ENCODE measurements around the gene NRG3. TPM values are rescaled to one million over a fixed set of nuclear protein-coding genes. Genes with fewer than 3 reads are reported as not detected.

Gene NRG3
- total RNA-seq, 2 donors from 2014 or later: not detected

- no peak overlapping the region for H3K4me3 Mint-ChIP-seq
- H3K9me3 Mint-ChIP-seq: peaks cover 22% of the 10 kb centered on the region
- H3K36me3 Mint-ChIP-seq: no peaks in the 10 kb centered on the region
- ATAC-seq: no peak
- H3K4me1 Mint-ChIP-seq (ENCODE audit: low read depth in 2 of 2): no peaks in the 10 kb centered on the region
- DNase-seq (ENCODE audit: low spot score): no peak
- no peaks in the 10 kb centered on the region for H3K27me3 Mint-ChIP-seq
- H3K27ac Mint-ChIP-seq: no peak overlapping the region
Measured at GRCh38 chr10:82282782-82283456, 407.9 kb downstream of the NRG3 start.

GRCh38 chr10:82284180-82284579, 409.2 kb downstream of the NRG3 start:
- DNase-seq (ENCODE audit: low spot score) (no peak), ATAC-seq (no peak)
- Mint-ChIP-seq H3K4me3 (no peak overlapping the region), H3K36me3 (no peaks in the 10 kb centered on the region), H3K27ac (no peak overlapping the region), H3K4me1 (ENCODE audit: low read depth in 2 of 2) (no peaks in the 10 kb centered on the region), H3K27me3 (no peaks in the 10 kb centered on the region), H3K9me3 (peaks cover 25% of the 10 kb centered on the region)

GRCh38 chr10:82288461-82288881, 413.5 kb downstream of the NRG3 start:
- Mint-ChIP-seq H3K27me3 (no peaks in the 10 kb centered on the region), H3K4me1 (ENCODE audit: low read depth in 2 of 2) (no peaks in the 10 kb centered on the region), H3K4me3 (no peak overlapping the region), H3K27ac (no peak overlapping the region), H3K9me3 (peaks cover 17% of the 10 kb centered on the region), H3K36me3 (no peaks in the 10 kb centered on the region)
- no peak for ATAC-seq
- DNase-seq (ENCODE audit: low spot score): no peak

- Mint-ChIP-seq H3K36me3 (no peaks in the 10 kb centered on the region), H3K27ac (no peak overlapping the region), H3K4me3 (no peak overlapping the region), H3K4me1 (ENCODE audit: low read depth in 2 of 2) (no peaks in the 10 kb centered on the region), H3K27me3 (no peaks in the 10 kb centered on the region), H3K9me3 (peaks cover 15% of the 10 kb centered on the region)
- DNase-seq (ENCODE audit: low spot score) (no peak), ATAC-seq (no peak)
Measured at GRCh38 chr10:82289945-82290344, 415.0 kb downstream of the NRG3 start.

GRCh38 chr10:82294874-82295378, 419.9 kb downstream of the NRG3 start:
- Mint-ChIP-seq H3K27ac (no peak overlapping the region), H3K36me3 (no peaks in the 10 kb centered on the region), H3K4me1 (ENCODE audit: low read depth in 2 of 2) (no peaks in the 10 kb centered on the region), H3K9me3 (peaks cover 15% of the 10 kb centered on the region), H3K4me3 (no peak overlapping the region), H3K27me3 (no peaks in the 10 kb centered on the region)
- ATAC-seq (no peak), DNase-seq (ENCODE audit: low spot score) (no peak)

GRCh38 chr10:82308641-82309040, 433.6 kb downstream of the NRG3 start:
- no peaks in the 10 kb centered on the region for H3K4me1 Mint-ChIP-seq (ENCODE audit: low read depth in 2 of 2)
- H3K4me3 Mint-ChIP-seq: no peak overlapping the region
- ATAC-seq (no peak), DNase-seq (ENCODE audit: low spot score) (no peak)
- H3K9me3 Mint-ChIP-seq: peaks cover 12% of the 10 kb centered on the region
- H3K27me3 Mint-ChIP-seq: no peaks in the 10 kb centered on the region
- H3K27ac Mint-ChIP-seq: no peak overlapping the region
- peaks cover 5% of the 10 kb centered on the region for H3K36me3 Mint-ChIP-seq

GRCh38 chr10:82310839-82311238, 435.8 kb downstream of the NRG3 start:
- DNase-seq (ENCODE audit: low spot score): no peak
- H3K4me1 Mint-ChIP-seq (ENCODE audit: low read depth in 2 of 2): no peaks in the 10 kb centered on the region

GRCh38 chr10:82313401-82313800, 438.4 kb downstream of the NRG3 start:
- H3K27me3 Mint-ChIP-seq: no peaks in the 10 kb centered on the region
- H3K9me3 Mint-ChIP-seq: peaks cover 16% of the 10 kb centered on the region
- H3K4me1 Mint-ChIP-seq (ENCODE audit: low read depth in 2 of 2): no peaks in the 10 kb centered on the region
- no peak overlapping the region for H3K4me3 Mint-ChIP-seq
- no peak for DNase-seq (ENCODE audit: low spot score)
- H3K36me3 Mint-ChIP-seq: peaks cover 11% of the 10 kb centered on the region
- H3K27ac Mint-ChIP-seq: no peak overlapping the region
- ATAC-seq: no peak

More at GRCh38 chr10:82310839-82311238, 435.8 kb downstream of the NRG3 start:
- H3K27me3 Mint-ChIP-seq: no peaks in the 10 kb centered on the region
- ATAC-seq: no peak
- H3K9me3 Mint-ChIP-seq: peaks cover 12% of the 10 kb centered on the region
- H3K36me3 Mint-ChIP-seq: peaks cover 5% of the 10 kb centered on the region
- no peak overlapping the region for H3K27ac Mint-ChIP-seq
- no peak overlapping the region for H3K4me3 Mint-ChIP-seq

GRCh38 chr10:82318534-82318933, 443.5 kb downstream of the NRG3 start:
- ATAC-seq (no peak), DNase-seq (ENCODE audit: low spot score) (no peak)
- Mint-ChIP-seq H3K4me1 (ENCODE audit: low read depth in 2 of 2) (no peaks in the 10 kb centered on the region), H3K4me3 (no peak overlapping the region), H3K36me3 (peaks cover 5% of the 10 kb centered on the region), H3K27ac (no peak overlapping the region), H3K27me3 (no peaks in the 10 kb centered on the region), H3K9me3 (peaks cover 6% of the 10 kb centered on the region)

GRCh38 chr10:82319074-82319473, 444.1 kb downstream of the NRG3 start:
- Mint-ChIP-seq H3K36me3 (peaks cover 5% of the 10 kb centered on the region), H3K4me3 (no peak overlapping the region), H3K9me3 (peaks cover 6% of the 10 kb centered on the region), H3K27ac (no peak overlapping the region), H3K4me1 (ENCODE audit: low read depth in 2 of 2) (no peaks in the 10 kb centered on the region), H3K27me3 (no peaks in the 10 kb centered on the region)
- no peak for ATAC-seq
- DNase-seq (ENCODE audit: low spot score): no peak

GRCh38 chr10:82319562-82319961, 444.6 kb downstream of the NRG3 start:
- Mint-ChIP-seq H3K4me1 (ENCODE audit: low read depth in 2 of 2) (no peaks in the 10 kb centered on the region), H3K27me3 (no peaks in the 10 kb centered on the region), H3K9me3 (peaks cover 6% of the 10 kb centered on the region), H3K4me3 (no peak overlapping the region), H3K36me3 (peaks cover 5% of the 10 kb centered on the region), H3K27ac (no peak overlapping the region)
- no peak for ATAC-seq
- no peak for DNase-seq (ENCODE audit: low spot score)

- DNase-seq (ENCODE audit: low spot score): no peak
- Mint-ChIP-seq H3K27me3 (no peaks in the 10 kb centered on the region), H3K4me3 (no peak overlapping the region), H3K36me3 (peaks cover 5% of the 10 kb centered on the region), H3K4me1 (ENCODE audit: low read depth in 2 of 2) (no peaks in the 10 kb centered on the region), H3K9me3 (peaks cover 9% of the 10 kb centered on the region), H3K27ac (no peak overlapping the region)
- ATAC-seq: no peak
Measured at GRCh38 chr10:82321724-82322123, 446.7 kb downstream of the NRG3 start.

- peaks cover 14% of the 10 kb centered on the region for H3K9me3 Mint-ChIP-seq
- no peak overlapping the region for H3K4me3 Mint-ChIP-seq
- H3K4me1 Mint-ChIP-seq (ENCODE audit: low read depth in 2 of 2): no peaks in the 10 kb centered on the region
- DNase-seq (ENCODE audit: low spot score) (no peak), ATAC-seq (no peak)
- no peaks in the 10 kb centered on the region for H3K27me3 Mint-ChIP-seq
- no peaks in the 10 kb centered on the region for H3K36me3 Mint-ChIP-seq
- H3K27ac Mint-ChIP-seq: no peak overlapping the region
Measured at GRCh38 chr10:82331716-82332115, 456.7 kb downstream of the NRG3 start.

- no peaks in the 10 kb centered on the region for H3K4me1 Mint-ChIP-seq (ENCODE audit: low read depth in 2 of 2)
- H3K9me3 Mint-ChIP-seq: peaks cover 27% of the 10 kb centered on the region
- H3K27ac Mint-ChIP-seq: no peak overlapping the region
- no peaks in the 10 kb centered on the region for H3K36me3 Mint-ChIP-seq
- DNase-seq (ENCODE audit: low spot score): no peak
- H3K27me3 Mint-ChIP-seq: no peaks in the 10 kb centered on the region
- no peak overlapping the region for H3K4me3 Mint-ChIP-seq
- ATAC-seq: no peak
Measured at GRCh38 chr10:82335831-82336230, 460.8 kb downstream of the NRG3 start.

- no peaks in the 10 kb centered on the region for H3K36me3 Mint-ChIP-seq
- DNase-seq (ENCODE audit: low spot score) (no peak), ATAC-seq (no peak)
- no peaks in the 10 kb centered on the region for H3K4me1 Mint-ChIP-seq (ENCODE audit: low read depth in 2 of 2)
- no peak overlapping the region for H3K4me3 Mint-ChIP-seq
- H3K9me3 Mint-ChIP-seq: peaks cover 24% of the 10 kb centered on the region
- no peaks in the 10 kb centered on the region for H3K27me3 Mint-ChIP-seq
- no peak overlapping the region for H3K27ac Mint-ChIP-seq
Measured at GRCh38 chr10:82340166-82340565, 465.2 kb downstream of the NRG3 start.
